GM12801 (cell line): ENCODE data around the gene PCDH12.

Experiments
- CTCF ChIP-seq: IDR thresholded peaks from one replicate; pipeline ENCODE4 v1.5.1; 2011; ENCODE audit warnings: control low read depth; ENCODE audit not compliant: insufficient read length; ENCODE audit errors: extremely low read depth

Gene PCDH12

GRCh38 chr5:141931694-141932093 lies 26.3 kb downstream of the PCDH12 start:
- no peak for TF ChIP-seq CTCF

GRCh38 chr5:141929398-141930058 lies 28.5 kb downstream of the PCDH12 start:
- no peak for TF ChIP-seq CTCF

- no peak for TF ChIP-seq CTCF
Observed at GRCh38 chr5:141928051-141928450, 30.0 kb downstream of the PCDH12 start.

GRCh38 chr5:141926434-141926833 lies 31.6 kb downstream of the PCDH12 start:
- TF ChIP-seq CTCF = no peak

- TF ChIP-seq CTCF = no peak
Observed at GRCh38 chr5:141923448-141924313, 34.3 kb downstream of the PCDH12 start, which contains the start of gene DELE1. Gene DELE1, plus strand, starts transcription at chr5:141923871. Its CDS starts 71 bp downstream, at chr5:141923942.

GRCh38 chr5:141920771-141921170 lies 37.2 kb downstream of the PCDH12 start:
- no peak for TF ChIP-seq CTCF

- no peak for TF ChIP-seq CTCF
Observed at GRCh38 chr5:141919218-141920119, 38.5 kb downstream of the PCDH12 start.
